Body of pancreas (tissue), 4 donors: Measurements from ENCODE around the gene SEMA3F. TPM values are rescaled to one million over a fixed set of nuclear protein-coding genes. Genes with fewer than 3 reads are reported as not detected.

Source experiments
- ATAC-seq: fragments of 150-250 bp; one replicate; pipeline ENCODE4 v1.9.1; 2016
- DNase-seq, 4 donors: peaks; one replicate each; pipeline ENCODE4 v3.0.0-alpha.2; 2019
- H3K27ac ChIP-seq, 4 donors: fragments of 200-600 bp; sonication (generic); 1 replicate in 3 of 4; 2 replicates in 1 of 4; pipeline versions ENCODE4 v1.5.1 to v1.6.1; 2016 to 2019; ENCODE audit warnings: mild to moderate bottlenecking in 1 of 4, mixed read lengths in 1 of 4, moderate library complexity in 1 of 4
- H3K27me3 ChIP-seq, 2 donors: fragments of 200-600 bp; sonication (generic); one replicate each; pipeline ENCODE4 v1.6.0; 2016; ENCODE audit warnings: mild to moderate bottlenecking in 1 of 2
- H3K36me3 ChIP-seq, 2 donors: fragments of 200-600 bp; sonication (generic); replicated peaks in 1 of 2; 2 replicates each; pipeline ENCODE4 v1.5.1; 2016; ENCODE audit warnings: low read depth in 2 of 2; ENCODE audit not compliant: insufficient read depth in 1 of 2
- H3K4me1 ChIP-seq: fragments of 200-600 bp; sonication (generic); one replicate; pipeline ENCODE4 v1.6.0; 2016
- H3K4me3 ChIP-seq, 2 donors: fragments of 200-600 bp; sonication (generic); 1 replicate in 1 of 2; 2 replicates in 1 of 2; pipeline ENCODE4 v1.5.1; 2016 to 2019
- H3K9me3 ChIP-seq, 3 donors: fragments of 200-600 bp; sonication (generic); 1 replicate in 2 of 3; 2 replicates in 1 of 3; pipeline ENCODE4 v1.5.1; 2016
- CTCF ChIP-seq, 7 experiments: fragments of 450-650 bp in 4 of 7; fragments of 200-600 bp in 3 of 7; sonication (generic) in 3 of 7; IDR thresholded peaks; one replicate each; pipeline ENCODE4 v1.5.1; 2016 to 2019; ENCODE audit warnings: antibody characterized with exemption in 7 of 7
- POLR2A ChIP-seq, 3 donors: fragments of 450-650 bp; IDR thresholded peaks; one replicate each; pipeline ENCODE4 v1.6.1; 2016; ENCODE audit warnings: antibody characterized with exemption in 3 of 3, mild to moderate bottlenecking in 2 of 3
- WGBS, 2 donors: methylation state at CpG; one replicate each; pipeline ENCODE4 v1.1.5; 2017; 5-methylcytosine and 5-hydroxymethylcytosine counted together
- intact Hi-C: fragments of 100-400 bp; cut with DNase I; formaldehyde crosslinking; loops from one replicate; pipeline ENCODE4 v1.15.1; 2023
- total RNA-seq, 2 donors: library from RNA; depleted of rRNA; stranded (reverse); fragments of >200 nt; gene quantifications; one replicate each; pipeline ENCODE4 v1.1.0, GENCODE V29; 2016

Gene SEMA3F
- total RNA-seq, 2 donors from 2014 or later = 5.2 to 25.4 TPM

- Histone ChIP-seq H3K4me3 (no peak overlapping the region), H3K9me3 (no peaks in the 10 kb centered on the region), H3K36me3 (no peaks in the 10 kb centered on the region), H3K27ac (peak overlapping the region; percentile 76 to 91 (median 82)), H3K4me1 (peaks cover 76% of the 10 kb centered on the region), H3K27me3 (no peaks in the 10 kb centered on the region)
- intact Hi-C loops = no loop called here
- ATAC-seq = no peak
- no peak for DNase-seq
- WGBS, 2 donors = 49 to 57% methylated on average over 8 to 12 of the region's 12 CpGs
- TF ChIP-seq CTCF (IDR thresholded peaks at IDR 0.05) (no peak), POLR2A (IDR thresholded peaks at IDR 0.05) (no peak)
These were observed 49.0 kb downstream of the SEMA3F start for GRCh38 chr3:50203809-50204803.

GRCh38 chr3:50204804-50205412 is 49.8 kb downstream of the SEMA3F start, which contains the start of gene SLC38A3:
Gene SLC38A3, plus strand, starts transcription at chr3:50205271. Its CDS starts 8,929 bp downstream, at chr3:50214200.
- Histone ChIP-seq H3K4me1 (peaks cover 84% of the 10 kb centered on the region), H3K27me3 (no peaks in the 10 kb centered on the region), H3K27ac (peak within 1 kb of the TSS; percentile 76 to 91 (median 82)), H3K9me3 (no peaks in the 10 kb centered on the region), H3K4me3 (peak within 1 kb of the TSS; percentile 50 to 53), H3K36me3 (no peaks in the 10 kb centered on the region)
- WGBS, 2 donors = 3% methylated on average over 38 of the region's 41 CpGs; no CpG with 5 or more reads in 1 of the 2 donors
- ATAC-seq = peak; percentile 70
- TF ChIP-seq CTCF (IDR thresholded peaks at IDR 0.05) (no peak), POLR2A (IDR thresholded peaks at IDR 0.05) (peak; percentile 60 to 66 (median 60))
- intact Hi-C loops = no loop called here
- DNase-seq = peak; percentile 73 to 79 (median 74)

- H3K4me3 ChIP-seq = peak overlapping the region; percentile 50 to 53
- 1 to 4% methylated on average over 3 to 50 of the region's 67 CpGs for WGBS, 2 donors
- no peaks in the 10 kb centered on the region for H3K27me3 ChIP-seq
- H3K27ac ChIP-seq = peak overlapping the region; percentile 76 to 91 (median 82)
- intact Hi-C loops = no loop called here
- TF ChIP-seq CTCF (IDR thresholded peaks at IDR 0.05) (no peak), POLR2A (IDR thresholded peaks at IDR 0.05) (peak; percentile 67 to 79 (median 69))
- ATAC-seq = peak; percentile 65
- H3K36me3 ChIP-seq = no peaks in the 10 kb centered on the region
- peak; percentile 83 to 91 (median 90) for DNase-seq
- H3K9me3 ChIP-seq = no peaks in the 10 kb centered on the region
- H3K4me1 ChIP-seq = peaks cover 91% of the 10 kb centered on the region
These were observed 50.5 kb downstream of the SEMA3F start for GRCh38 chr3:50205413-50206276.

- H3K27me3 ChIP-seq = no peaks in the 10 kb centered on the region
- TF ChIP-seq POLR2A (IDR thresholded peaks at IDR 0.05) (no peak), CTCF (IDR thresholded peaks at IDR 0.05) (no peak)
- H3K36me3 ChIP-seq = no peaks in the 10 kb centered on the region
- no peak overlapping the region for H3K4me3 ChIP-seq
- peaks cover 91% of the 10 kb centered on the region for H3K4me1 ChIP-seq
- intact Hi-C loops = no loop called here
- 91 to 92% methylated on average over 11 to 17 of the region's 17 CpGs for WGBS, 2 donors
- no peak for ATAC-seq
- no peaks in the 10 kb centered on the region for H3K9me3 ChIP-seq
- H3K27ac ChIP-seq = no peak overlapping the region
- no peak for DNase-seq
These were observed 52.4 kb downstream of the SEMA3F start for GRCh38 chr3:50207359-50208042.
